KMS-11 (cell line): ENCODE data around the gene SPAST.
"Not testable (repeated sequence)": the region's sequence is repeated elsewhere in the genome, so short reads cannot be mapped to it uniquely, and the experiment has no call there.

Experiments
- H2AFZ ChIP-seq: fragments of 200-600 bp; sonication (generic); 2 replicates; pipeline ENCODE4 v1.6.1; 2016; ENCODE audit warnings: antibody characterized with exemption, mixed run types, low read depth
- H3K27ac ChIP-seq: fragments of 200-600 bp; sonication (generic); 2 replicates; pipeline ENCODE4 v1.6.1; 2016; ENCODE audit warnings: mild to moderate bottlenecking, mixed run types
- H3K27me3 ChIP-seq: fragments of 200-600 bp; sonication (generic); 2 replicates; pipeline ENCODE4 v1.6.1; 2017; ENCODE audit warnings: mild to moderate bottlenecking, low read depth, mixed run types, moderate library complexity; ENCODE audit not compliant: insufficient read depth
- H3K36me3 ChIP-seq: fragments of 200-600 bp; sonication (generic); 2 replicates; pipeline ENCODE4 v1.6.1; 2017; ENCODE audit warnings: mild to moderate bottlenecking, mixed run types; ENCODE audit not compliant: insufficient read depth
- H3K4me1 ChIP-seq: fragments of 200-600 bp; sonication (generic); 2 replicates; pipeline ENCODE4 v1.6.1; 2016; ENCODE audit warnings: mild to moderate bottlenecking, low read depth, mixed run types; ENCODE audit not compliant: poor library complexity, severe bottlenecking
- H3K4me2 ChIP-seq: fragments of 200-600 bp; sonication (generic); 2 replicates; pipeline ENCODE4 v1.7.0; 2016; ENCODE audit warnings: mild to moderate bottlenecking, mixed run types
- H3K4me3 ChIP-seq: fragments of 200-600 bp; sonication (generic); IDR thresholded peaks from 2 replicates; pipeline ENCODE4 v1.6.1; 2017; ENCODE audit warnings: low read depth, low read length, mixed read lengths; ENCODE audit not compliant: insufficient read depth
- H3K79me2 ChIP-seq: fragments of 200-600 bp; sonication (generic); 2 replicates; pipeline ENCODE4 v1.6.1; 2016; ENCODE audit warnings: low read depth, mixed run types; ENCODE audit not compliant: insufficient read depth
- H3K9ac ChIP-seq: fragments of 200-600 bp; sonication (generic); 2 replicates; pipeline ENCODE4 v1.6.1; 2016; ENCODE audit warnings: mild to moderate bottlenecking, mixed run types
- H4K20me1 ChIP-seq: fragments of 200-600 bp; sonication (generic); 2 replicates; pipeline ENCODE4 v1.6.1; 2016; ENCODE audit warnings: mild to moderate bottlenecking, mixed run types; ENCODE audit not compliant: insufficient read depth
- CTCF ChIP-seq: fragments of 200-600 bp; sonication (generic); conservative IDR thresholded peaks from 2 replicates; pipeline ENCODE4 v1.6.1; 2017; ENCODE audit warnings: low read depth, mild to moderate bottlenecking, antibody characterized with exemption, low read length, moderate library complexity, mixed read lengths

Gene SPAST

DNA sequence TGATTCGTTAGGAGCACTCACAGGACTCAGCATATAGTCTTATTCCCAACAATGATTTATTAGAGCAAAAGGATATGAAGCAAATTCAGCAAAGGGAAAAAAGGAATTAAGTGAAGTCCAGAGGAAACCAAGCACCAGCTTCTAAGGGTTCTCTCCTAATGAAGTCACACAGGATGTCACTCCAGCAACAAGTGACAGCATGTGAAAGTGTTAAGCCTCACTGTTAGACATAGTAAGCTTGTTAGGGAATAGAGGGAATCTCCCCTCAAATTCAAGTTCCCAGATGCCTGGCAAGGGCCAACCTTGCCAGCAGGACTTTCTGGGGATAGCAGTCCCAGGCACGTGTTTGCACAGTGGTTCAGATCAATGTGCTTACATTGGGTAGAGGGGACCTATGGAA, 97.9 kb downstream of the SPAST start:
- Histone ChIP-seq H4K20me1 (no peaks in the 10 kb centered on the region), H3K36me3 (no peaks in the 10 kb centered on the region), H3K9ac (no peak overlapping the region), H3K4me2 (no peak overlapping the region), H3K79me2 (peaks cover 4% of the 10 kb centered on the region; the same call in 1 of the 2 replicates), H3K27ac (no peak overlapping the region), H3K4me1 (peaks cover 6% of the 10 kb centered on the region), H3K4me3 (no peak overlapping the region), H2AFZ (no peak overlapping the region), H3K27me3 (no peaks in the 10 kb centered on the region)
- no peak for TF ChIP-seq CTCF

DNA sequence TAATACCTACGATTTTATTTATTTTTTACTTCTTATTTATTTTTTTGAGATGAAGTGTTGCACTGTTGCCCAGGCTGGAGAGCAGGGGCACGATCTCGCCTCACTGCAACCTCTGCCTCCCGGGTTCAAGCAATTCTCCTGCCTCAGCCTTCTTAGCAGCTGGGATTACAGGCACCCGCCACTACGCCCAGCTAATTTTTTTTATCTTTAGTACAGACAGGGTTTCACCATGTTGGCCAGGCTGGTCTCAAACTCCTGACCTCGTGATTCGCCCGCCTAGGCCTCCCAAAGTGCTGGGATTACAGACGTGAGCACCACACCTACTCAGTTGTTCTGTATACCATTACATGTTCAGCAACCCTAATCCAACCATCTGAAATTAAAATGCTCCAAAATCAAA, 100.9 kb downstream of the SPAST start:
- H3K27me3 ChIP-seq, H3K9ac ChIP-seq, H3K27ac ChIP-seq, H3K4me3 ChIP-seq, H4K20me1 ChIP-seq, H3K36me3 ChIP-seq: not testable (repeated sequence)
- Histone ChIP-seq H3K4me2 (peak overlapping the region; percentile 26), H3K79me2 (peaks cover 20% of the 10 kb centered on the region; the same call in 1 of the 2 replicates), H2AFZ (peak overlapping the region; percentile 86; the same call in 1 of the 2 replicates), H3K4me1 (peaks cover 18% of the 10 kb centered on the region)

- Histone ChIP-seq H3K79me2 (peaks cover 20% of the 10 kb centered on the region; the same call in 1 of the 2 replicates), H3K4me2 (peak overlapping the region; percentile 26), H3K9ac (peak overlapping the region; percentile 64), H3K4me1 (peaks cover 18% of the 10 kb centered on the region), H3K27ac (peak overlapping the region; percentile 72), H2AFZ (peak overlapping the region; percentile 86)
- not testable (repeated sequence) for H3K36me3 ChIP-seq, H4K20me1 ChIP-seq, H3K4me3 ChIP-seq, H3K27me3 ChIP-seq
Observed at GRCh38 chr2:32165027-32165347, 101.6 kb downstream of the SPAST start.

DNA sequence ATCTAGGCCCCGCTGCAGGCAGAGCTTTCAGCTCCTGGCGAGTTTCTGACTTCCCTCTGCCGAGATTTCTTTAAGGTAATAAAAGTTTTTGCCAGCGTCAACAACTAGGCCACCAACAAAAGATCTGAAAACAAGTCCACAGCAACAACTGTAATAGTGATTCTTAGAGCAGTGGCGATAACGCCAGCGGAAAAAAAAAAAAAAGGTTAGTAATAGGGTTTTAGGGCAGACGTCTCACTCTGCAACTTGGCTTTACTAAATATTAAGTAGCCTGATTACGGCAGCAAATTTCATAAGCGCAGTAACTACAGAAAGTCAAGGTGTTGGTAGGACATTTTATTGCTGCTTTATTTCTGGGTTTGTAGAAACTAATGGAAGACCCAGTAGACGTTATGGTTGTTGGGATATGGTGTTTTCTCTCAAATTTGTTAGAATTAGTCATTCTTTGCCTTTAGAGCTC, 102.8 kb downstream of the SPAST start:
- Histone ChIP-seq H3K4me3 (peak overlapping the region; percentile 94), H3K27ac (peak overlapping the region; percentile 72), H2AFZ (peak overlapping the region; percentile 86), H3K9ac (peak overlapping the region; percentile 64), H3K79me2 (peaks cover 20% of the 10 kb centered on the region; the same call in 1 of the 2 replicates), H4K20me1 (no peaks in the 10 kb centered on the region), H3K27me3 (no peaks in the 10 kb centered on the region), H3K4me2 (peak overlapping the region; percentile 72), H3K4me1 (peaks cover 18% of the 10 kb centered on the region), H3K36me3 (no peaks in the 10 kb centered on the region)
- TF ChIP-seq CTCF: no peak

GRCh38 chr2:32168513-32168912, 105.2 kb downstream of the SPAST start:
- H3K4me3 ChIP-seq: no peak overlapping the region
- H3K4me2 ChIP-seq: no peak overlapping the region
- no peak for TF ChIP-seq CTCF
- H3K79me2 ChIP-seq: peaks cover 20% of the 10 kb centered on the region; the same call in 1 of the 2 replicates
- no peak overlapping the region for H3K9ac ChIP-seq
- no peaks in the 10 kb centered on the region for H3K27me3 ChIP-seq
- H3K27ac ChIP-seq: no peak overlapping the region
- no peaks in the 10 kb centered on the region for H4K20me1 ChIP-seq
- no peaks in the 10 kb centered on the region for H3K36me3 ChIP-seq
- peaks cover 32% of the 10 kb centered on the region for H3K4me1 ChIP-seq
- H2AFZ ChIP-seq: no peak overlapping the region
